ENCODE measurements around the gene ITPR3. TPM values are rescaled to one million over a fixed set of nuclear protein-coding genes. Genes with fewer than 3 reads are reported as not detected.

Gene ITPR3
- polyA plus RNA-seq, 1 donor (not counting 4 experiments of a cell fraction or from before 2014, with no cell fraction given): 43.3 TPM

- no peaks in the 10 kb centered on the region for H3K9me3 ChIP-seq (ENCODE audit: control insufficient read depth, low read depth, low read length)
- no peak overlapping the region for H2AFZ ChIP-seq (ENCODE audit: control insufficient read depth, low read length)
- no peaks in the 10 kb centered on the region for H3K27me3 ChIP-seq (ENCODE audit: control insufficient read depth, extremely low read depth, insufficient read depth, low read length)
- H4K20me1 ChIP-seq (ENCODE audit: control insufficient read depth, extremely low read depth, insufficient read depth, low read length): no peaks in the 10 kb centered on the region
- no peak overlapping the region for H3K9ac ChIP-seq (ENCODE audit: control insufficient read depth, extremely low read depth, insufficient read depth, low read length)
- TF ChIP-seq EZH2 (IDR thresholded peaks at IDR 0.05; ENCODE audit: low read length): no peak
- H3K36me3 ChIP-seq (ENCODE audit: control insufficient read depth in 2 of 2, extremely low read depth in 1 of 2, insufficient read depth in 2 of 2, low read length in 2 of 2): peaks cover 51 to 58% of the 10 kb centered on the region in 2 experiments
- H3K4me2 ChIP-seq (ENCODE audit: control insufficient read depth, extremely low read depth, insufficient read depth, low read depth, low read length): no peak overlapping the region
- no peaks in the 10 kb centered on the region for H3K79me2 ChIP-seq (ENCODE audit: control insufficient read depth, insufficient read depth, low read length)
- H3K9me1 ChIP-seq (ENCODE audit: control insufficient read depth, extremely low read depth, insufficient read depth, low read length): no peaks in the 10 kb centered on the region
- no peaks in the 10 kb centered on the region for H3K4me1 ChIP-seq (ENCODE audit: control insufficient read depth, extremely low read depth, insufficient read depth, low read length)
- no peak overlapping the region for H3K4me3 ChIP-seq (ENCODE audit: control insufficient read depth in 2 of 3, extremely low read depth in 1 of 3, insufficient read depth in 2 of 3, low read depth in 1 of 3, low read length in 3 of 3)
- DNase-seq (ENCODE audit: low read depth, low spot score): no peak
- no peak for FAIRE-seq
- dilution Hi-C loops (cut with MboI; ENCODE audit: extremely low pct_ligation_motif_present, low sequenced_read_pairs): no loop called here
- H3K27ac ChIP-seq (ENCODE audit: control insufficient read depth, insufficient read depth, low read length): no peak overlapping the region
Measured at GRCh38 chr6:33684983-33685382, 63.9 kb downstream of the ITPR3 start.

- dilution Hi-C loops (cut with MboI; ENCODE audit: extremely low pct_ligation_motif_present, low sequenced_read_pairs): no loop called here
- H4K20me1 ChIP-seq (ENCODE audit: control insufficient read depth, extremely low read depth, insufficient read depth, low read length): no peaks in the 10 kb centered on the region
- H3K9me3 ChIP-seq (ENCODE audit: control insufficient read depth, low read depth, low read length): no peaks in the 10 kb centered on the region
- H3K4me1 ChIP-seq (ENCODE audit: control insufficient read depth, extremely low read depth, insufficient read depth, low read length): no peaks in the 10 kb centered on the region
- TF ChIP-seq EZH2 (IDR thresholded peaks at IDR 0.05; ENCODE audit: low read length) (no peak), CTCF (optimal IDR thresholded peaks at IDR 0.05 in 1 of 3, IDR thresholded peaks at IDR 0.05 in 1 of 3, conservative IDR thresholded peaks at IDR 0.05 in 1 of 3; ENCODE audit: extremely low read depth in 1 of 3, insufficient read depth in 2 of 3, low read length in 3 of 3) (no peak)
- H3K9me1 ChIP-seq (ENCODE audit: control insufficient read depth, extremely low read depth, insufficient read depth, low read length): no peaks in the 10 kb centered on the region
- peaks cover 51 to 55% of the 10 kb centered on the region in 2 experiments for H3K36me3 ChIP-seq (ENCODE audit: control insufficient read depth in 2 of 2, extremely low read depth in 1 of 2, insufficient read depth in 2 of 2, low read length in 2 of 2)
- no peak overlapping the region for H3K4me2 ChIP-seq (ENCODE audit: control insufficient read depth, extremely low read depth, insufficient read depth, low read depth, low read length)
- H3K9ac ChIP-seq (ENCODE audit: control insufficient read depth, extremely low read depth, insufficient read depth, low read length): no peak overlapping the region
- H2AFZ ChIP-seq (ENCODE audit: control insufficient read depth, low read length): no peak overlapping the region
- FAIRE-seq: no peak
- no peak overlapping the region for H3K27ac ChIP-seq (ENCODE audit: control insufficient read depth, insufficient read depth, low read length)
- H3K79me2 ChIP-seq (ENCODE audit: control insufficient read depth, insufficient read depth, low read length): no peaks in the 10 kb centered on the region
- DNase-seq (ENCODE audit: low read depth, low spot score): no peak
- H3K4me3 ChIP-seq (ENCODE audit: control insufficient read depth in 2 of 3, extremely low read depth in 1 of 3, insufficient read depth in 2 of 3, low read depth in 1 of 3, low read length in 3 of 3): no peak overlapping the region
- no peaks in the 10 kb centered on the region for H3K27me3 ChIP-seq (ENCODE audit: control insufficient read depth, extremely low read depth, insufficient read depth, low read length)
Measured at GRCh38 chr6:33685411-33686224, 64.5 kb downstream of the ITPR3 start.

All from keratinocyte (primary cell).